IMR-90 (cell line): ENCODE data around the gene BRF1. TPM values are rescaled to one million over a fixed set of nuclear protein-coding genes. Genes with fewer than 3 reads are reported as not detected.

Experiments used
- ATAC-seq: fragments of 200-7000 bp; cut with Tn5 transposase; 2 replicates; pipeline ENCODE4 v1.9.1; 2020; ENCODE audit warnings: low read depth, mild to moderate bottlenecking, moderate library complexity
- BruUV-seq: library from RNA; stranded (reverse); fragments of 400-500 nt; replicated peaks from 2 replicates; lab custom pipeline; 2021; lab: Mats Ljungman, UMichigan
- CTCF ChIA-PET: fragments of 300-600 bp; formaldehyde crosslinking; extraction: SDS; loops from one replicate; lab custom pipeline; 2021; ENCODE audit warnings: antibody characterized with exemption; lab: Yijun Ruan, JAX
- POLR2A ChIA-PET: fragments of 300-600 bp; sonication (Branson Sonifier 250); formaldehyde crosslinking; loops from one replicate; lab custom pipeline; 2022; ENCODE audit warnings: antibody characterized with exemption; ENCODE audit not compliant: unreplicated experiment; lab: Charles Lee
- DNase-seq: peaks from one replicate; pipeline ENCODE4 v3.0.0; 2013
- H2AFZ ChIP-seq: replicated peaks from 2 replicates; pipeline ENCODE3; 2013; ENCODE audit warnings: low read length, mild to moderate bottlenecking; ENCODE audit not compliant: poor library complexity
- H2AK5ac ChIP-seq: 2 replicates; pipeline ENCODE4 v1.6.1; 2013; ENCODE audit warnings: low read depth, low read length, inconsistent platforms
- H2AK9ac ChIP-seq: replicated peaks from 2 replicates; pipeline ENCODE3; 2013; ENCODE audit warnings: mild to moderate bottlenecking, low read depth, low read length, moderate library complexity; ENCODE audit not compliant: poor library complexity
- H2BK120ac ChIP-seq: 2 replicates; pipeline ENCODE4 v1.6.1; 2013; ENCODE audit warnings: low read depth, low read length, inconsistent platforms
- H2BK15ac ChIP-seq: 3 replicates; pipeline ENCODE4 v1.6.1; 2013; ENCODE audit warnings: low read depth, low read length, inconsistent platforms
- H2BK20ac ChIP-seq: 2 replicates; pipeline ENCODE4 v1.6.1; 2013; ENCODE audit warnings: low read depth, mild to moderate bottlenecking, inconsistent platforms, low read length, moderate library complexity
- H2BK5ac ChIP-seq: 2 replicates; pipeline ENCODE4 v1.6.1; 2013; ENCODE audit warnings: mild to moderate bottlenecking, low read depth, low read length, inconsistent platforms; ENCODE audit not compliant: poor library complexity, severe bottlenecking
- H3K14ac ChIP-seq: replicated peaks from 2 replicates; pipeline ENCODE4 v1.6.1; 2013; ENCODE audit warnings: low read depth, low read length, inconsistent platforms
- H3K18ac ChIP-seq: 2 replicates; pipeline ENCODE4 v1.6.1; 2013; ENCODE audit warnings: low read depth, low read length, control low read depth
- H3K23ac ChIP-seq: 2 replicates; pipeline ENCODE4 v1.6.1; 2013; ENCODE audit warnings: low read depth, low read length, inconsistent platforms
- H3K27ac ChIP-seq: 2 replicates; pipeline ENCODE4 v1.5.1; 2013; ENCODE audit warnings: mild to moderate bottlenecking, control low read depth, low read length; ENCODE audit not compliant: insufficient read depth
- H3K27me3 ChIP-seq: 2 replicates; pipeline ENCODE4 v1.6.1; 2013; ENCODE audit warnings: low read length; ENCODE audit not compliant: control insufficient read depth, insufficient read depth
- H3K36me3 ChIP-seq: 2 replicates; pipeline ENCODE4 v1.6.1; 2013; ENCODE audit warnings: low read length, mixed read lengths; ENCODE audit not compliant: control insufficient read depth, insufficient read depth
- H3K4ac ChIP-seq: 2 replicates; pipeline ENCODE4 v1.6.1; 2013; ENCODE audit warnings: low read depth, low read length, inconsistent platforms
- H3K4me1 ChIP-seq: 2 replicates; pipeline ENCODE4 v1.6.1; 2013; ENCODE audit warnings: low read length, mixed read lengths; ENCODE audit not compliant: control insufficient read depth, insufficient read depth
- H3K4me2 ChIP-seq: 2 replicates; pipeline ENCODE4 v1.6.1; 2013; ENCODE audit warnings: low read depth, mild to moderate bottlenecking, control low read depth, low read length, moderate library complexity
- H3K4me3 ChIP-seq: 2 replicates; pipeline ENCODE4 v1.5.1; 2013; ENCODE audit warnings: low read depth, mild to moderate bottlenecking, control low read depth, low read length, moderate library complexity; ENCODE audit not compliant: insufficient read depth
- H3K56ac ChIP-seq: 2 replicates; pipeline ENCODE4 v1.6.1; 2013; ENCODE audit warnings: low read length, inconsistent platforms; ENCODE audit not compliant: insufficient read depth; ENCODE audit errors: extremely low read depth
- H3K79me1 ChIP-seq, 2 experiments: 2 replicates each; pipeline ENCODE4 v1.6.1; 2013; ENCODE audit warnings: low read length in 2 of 2, inconsistent platforms in 1 of 2, low read depth in 1 of 2
- H3K9ac ChIP-seq: 2 replicates; pipeline ENCODE4 v1.6.1; 2013; ENCODE audit warnings: low read depth, low read length, control low read depth
- H3K9me1 ChIP-seq: 2 replicates; pipeline ENCODE4 v1.6.1; 2013; ENCODE audit warnings: low read length, inconsistent platforms; ENCODE audit not compliant: insufficient read depth
- H3K9me3 ChIP-seq: 2 replicates; pipeline ENCODE4 v1.6.1; 2013; ENCODE audit warnings: low read length; ENCODE audit not compliant: control insufficient read depth, insufficient read depth
- H4K20me1 ChIP-seq: 2 replicates; pipeline ENCODE4 v1.6.1; 2013; ENCODE audit warnings: low read length, inconsistent platforms; ENCODE audit not compliant: insufficient read depth
- H4K5ac ChIP-seq: 2 replicates; pipeline ENCODE4 v1.6.1; 2013; ENCODE audit warnings: mild to moderate bottlenecking, low read depth, low read length, control low read depth
- H4K8ac ChIP-seq, 2 experiments: 2 replicates each; pipeline ENCODE4 v1.6.1; 2013; ENCODE audit warnings: low read depth in 2 of 2, low read length in 2 of 2, control low read depth in 1 of 2, inconsistent platforms in 1 of 2
- H4K91ac ChIP-seq: 2 replicates; pipeline ENCODE4 v1.6.1; 2013; ENCODE audit warnings: low read depth, low read length, inconsistent platforms; ENCODE audit not compliant: insufficient read depth
- BHLHE40 ChIP-seq: fragments of 150-350 bp; IDR thresholded peaks from 2 replicates; pipeline ENCODE4 v1.6.1; 2016; ENCODE audit warnings: mild to moderate bottlenecking, low read depth, low read length
- MAZ ChIP-seq: IDR thresholded peaks from 2 replicates; pipeline ENCODE4 v1.6.1; 2012; ENCODE audit warnings: low read depth, mild to moderate bottlenecking, low read length, improper control_type of control experiment, moderate library complexity, borderline replicate concordance
- NFE2L2 ChIP-seq: fragments of 150-350 bp; IDR thresholded peaks from 2 replicates; pipeline ENCODE4 v1.6.1; 2016; ENCODE audit warnings: low read depth, mild to moderate bottlenecking, low read length
- POLR2A ChIP-seq: IDR thresholded peaks from 2 replicates; pipeline ENCODE4 v1.6.1; 2012; ENCODE audit warnings: mild to moderate bottlenecking, low read depth, low read length
- RAD21 ChIP-seq: IDR thresholded peaks from 2 replicates; pipeline ENCODE4 v1.6.1; 2012; ENCODE audit warnings: low read length, improper control_type of control experiment
- SMC3 ChIP-seq: fragments of 150-350 bp; IDR thresholded peaks from 2 replicates; pipeline ENCODE4 v1.6.1; 2016; ENCODE audit warnings: low read depth, mild to moderate bottlenecking, antibody characterized with exemption, low read length, moderate library complexity
- WGBS, 2 experiments: methylation state at CpG; one replicate each; pipeline versions ENCODE4 v1.1.5 to v1.1.7; 2013; ENCODE audit warnings: missing lambda C conversion rate in 2 of 2; ENCODE audit not compliant: insufficient read length in 1 of 2; ENCODE audit errors: extremely low coverage in 2 of 2; 5-methylcytosine and 5-hydroxymethylcytosine counted together
- dilution Hi-C: fragments of 300-500 bp; cut with HindIII; formaldehyde crosslinking; loops from one replicate; pipeline ENCODE4 v1.14.3; 2018; ENCODE audit warnings: low sequenced_read_pairs; ENCODE audit not compliant: unreplicated experiment
- in situ Hi-C: fragments of 300-500 bp; cut with MboI; formaldehyde crosslinking; loops from 3 replicates; pipeline ENCODE4 v1.14.3; 2019; ENCODE audit warnings: low sequenced_read_pairs, inconsistent platforms, mixed read lengths
- intact Hi-C: fragments of 100-400 bp; cut with micrococcal nuclease; formaldehyde crosslinking; loops from 2 replicates; pipeline ENCODE4 v1.10.0; 2022
- polyA plus RNA-seq, 3 experiments: library from polyadenylated mRNA; depleted of rRNA; stranded (reverse); fragments of >200 nt; gene quantifications; 2 replicates each; pipeline ENCODE4 v1.2.3, GENCODE V29; 2012; ENCODE audit warnings: low replicate concordance in 1 of 3
- total RNA-seq: library from RNA; depleted of rRNA; stranded (reverse); fragments of >200 nt; gene quantifications from 2 replicates; pipeline ENCODE4 v1.2.3, GENCODE V29; 2012

BRF1 gene
- total and polyA plus RNA-seq, 2 of the 4 experiments (the other 2 are of a cell fraction): 12.4 to 16.7 TPM

DNA sequence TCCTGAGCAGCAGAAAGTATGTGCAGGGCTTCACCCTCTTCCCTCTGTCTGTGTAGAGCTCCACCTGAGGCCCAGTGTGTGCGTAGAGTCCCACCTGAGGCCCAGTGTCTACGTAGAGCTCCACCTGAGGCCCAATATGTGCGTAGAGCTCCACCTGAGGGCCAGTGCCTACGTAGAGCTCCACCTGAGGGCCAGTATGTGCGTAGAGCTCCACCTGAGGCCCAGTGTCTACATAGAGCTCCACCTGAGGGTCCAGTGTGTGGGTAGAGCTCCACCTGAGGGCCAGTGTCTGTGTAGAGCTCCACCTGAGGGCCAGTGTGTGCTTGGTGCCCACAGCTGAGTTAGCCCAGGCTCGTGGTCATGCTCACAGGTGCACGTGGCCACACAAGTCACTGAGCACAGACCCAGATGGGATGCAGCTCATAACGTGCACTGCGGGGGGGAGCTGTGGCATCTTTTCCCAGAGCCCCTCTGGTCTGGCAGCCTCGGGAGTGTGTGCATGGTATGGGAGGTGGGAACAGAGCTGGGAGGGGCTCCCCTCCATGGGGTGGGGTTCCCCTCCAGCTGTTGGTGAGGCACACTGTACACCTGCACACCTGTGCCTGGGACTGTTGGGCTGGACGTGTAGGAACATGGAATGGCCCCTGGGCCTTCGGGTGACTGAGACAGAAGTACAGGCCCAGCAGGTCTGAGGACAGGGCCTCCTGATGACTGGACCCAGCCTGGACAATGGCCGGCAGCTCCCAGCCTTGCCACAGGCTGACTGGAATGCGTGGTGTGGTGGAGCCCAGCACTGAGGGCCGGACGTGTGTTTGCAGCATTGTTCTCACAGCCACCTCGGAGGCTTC lies 33.8 kb upstream of the BRF1 start (continued):
- no peak for TF ChIP-seq BHLHE40

DNA sequence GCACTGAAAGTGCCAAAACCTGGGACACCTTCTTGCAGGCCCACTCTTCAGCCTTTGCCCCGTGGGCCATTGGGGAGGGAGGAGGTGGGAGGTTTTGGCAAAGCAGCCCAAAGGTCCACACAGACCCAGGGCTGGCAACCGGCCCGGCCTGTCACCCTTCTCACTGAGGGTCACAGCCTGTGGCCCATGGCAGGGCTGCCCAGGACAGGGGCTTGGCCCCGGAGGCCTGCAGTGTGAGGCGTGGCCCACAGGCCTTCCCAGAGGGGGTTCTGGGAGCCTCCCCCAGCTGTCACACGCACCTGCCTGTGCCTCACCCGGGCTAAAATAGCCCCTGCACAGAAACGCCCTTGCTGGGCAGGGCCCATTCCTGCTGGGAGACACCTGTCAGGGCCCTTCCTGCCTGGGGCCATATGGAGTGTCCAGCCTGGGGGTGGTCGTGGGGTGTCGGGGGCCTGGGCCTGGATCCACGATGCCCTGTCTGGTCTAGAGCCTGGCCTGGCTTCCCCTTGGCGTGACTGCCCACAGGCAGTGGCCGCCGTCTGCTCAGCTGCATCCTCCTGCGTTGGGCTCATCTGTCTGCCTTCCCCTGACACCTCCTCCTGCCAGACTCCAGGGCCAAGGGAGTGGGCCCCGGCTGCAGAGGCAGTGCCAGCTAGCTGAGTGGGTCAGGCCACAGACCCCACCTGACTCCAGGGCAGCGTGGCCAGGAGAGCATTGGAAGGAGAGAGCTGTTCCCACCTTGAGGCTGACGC lies 33.0 kb upstream of the BRF1 start:
- Histone ChIP-seq H2AK9ac (peak overlapping the region; percentile 3), H4K91ac (no peak overlapping the region), H2BK20ac (no peak overlapping the region), H3K27me3 (no peaks in the 10 kb centered on the region), H4K20me1 (peaks cover 64% of the 10 kb centered on the region), H2AK5ac (no peak overlapping the region), H3K56ac (no peak overlapping the region), H3K4me1 (peaks cover 5% of the 10 kb centered on the region; the same call in 1 of the 2 replicates), H4K8ac (no peak overlapping the region), H2BK5ac (no peak overlapping the region), H3K14ac (no peak overlapping the region), H3K4ac (no peak overlapping the region), H2BK120ac (no peak overlapping the region), H3K9me1 (peaks cover 9% of the 10 kb centered on the region; the same call in 1 of the 2 replicates), H3K27ac (no peak overlapping the region), H3K23ac (no peak overlapping the region), H3K36me3 (no peaks in the 10 kb centered on the region), H3K18ac (no peak overlapping the region), H2BK15ac (no peak overlapping the region), H3K9me3 (no peaks in the 10 kb centered on the region; the same call in 1 of the 2 replicates), H4K5ac (no peak overlapping the region), H2AFZ (no peak overlapping the region), H3K9ac (no peak overlapping the region), H3K4me2 (no peak overlapping the region), H3K4me3 (no peak overlapping the region), H3K79me1 (peaks cover 11 to 75% of the 10 kb centered on the region in 2 experiments)
- BruUV-seq: no TSS peak
- 74% methylated on average over 8 of the region's 18 CpGs; no CpG with 5 or more reads in 1 of the 2 experiments for WGBS, 2 experiments
- in situ Hi-C loops (no loop called here), intact Hi-C loops (no loop called here), dilution Hi-C loops (no loop called here)
- ChIA-PET POLR2A (no interaction called here), CTCF (no interaction called here)
- TF ChIP-seq SMC3: no peak
- TF ChIP-seq RAD21: no peak
- no peak for TF ChIP-seq MAZ
- TF ChIP-seq BHLHE40: no peak
- no peak for TF ChIP-seq POLR2A
- TF ChIP-seq NFE2L2: no peak
- ATAC-seq: no peak
- no peak for DNase-seq
